OCI-LY1 (cell line): ENCODE data around the gene BMI1.

Experiments used
- CTCF ChIP-seq: fragments of 200-600 bp; sonication (generic), shearing (Covaris generic); IDR thresholded peaks from 2 replicates; pipeline ENCODE4 v1.5.1; 2017; ENCODE audit warnings: mild to moderate bottlenecking, antibody characterized with exemption, low read length, moderate library complexity, mixed read lengths
- EZH2 ChIP-seq: fragments of 200-600 bp; sonication (generic), shearing (Covaris generic); IDR thresholded peaks from 2 replicates; pipeline ENCODE4 v1.8.0; 2017; ENCODE audit warnings: borderline replicate concordance, mixed run types, mild to moderate bottlenecking, antibody characterized with exemption, low read length, moderate library complexity, mixed read lengths

- no peak for TF ChIP-seq CTCF
- no peak for TF ChIP-seq EZH2
Measured at GRCh38 chr10:22333167-22333974, 12.5 kb downstream of the BMI1 start.
